ENCODE measurements around the gene TMUB2.

DNA sequence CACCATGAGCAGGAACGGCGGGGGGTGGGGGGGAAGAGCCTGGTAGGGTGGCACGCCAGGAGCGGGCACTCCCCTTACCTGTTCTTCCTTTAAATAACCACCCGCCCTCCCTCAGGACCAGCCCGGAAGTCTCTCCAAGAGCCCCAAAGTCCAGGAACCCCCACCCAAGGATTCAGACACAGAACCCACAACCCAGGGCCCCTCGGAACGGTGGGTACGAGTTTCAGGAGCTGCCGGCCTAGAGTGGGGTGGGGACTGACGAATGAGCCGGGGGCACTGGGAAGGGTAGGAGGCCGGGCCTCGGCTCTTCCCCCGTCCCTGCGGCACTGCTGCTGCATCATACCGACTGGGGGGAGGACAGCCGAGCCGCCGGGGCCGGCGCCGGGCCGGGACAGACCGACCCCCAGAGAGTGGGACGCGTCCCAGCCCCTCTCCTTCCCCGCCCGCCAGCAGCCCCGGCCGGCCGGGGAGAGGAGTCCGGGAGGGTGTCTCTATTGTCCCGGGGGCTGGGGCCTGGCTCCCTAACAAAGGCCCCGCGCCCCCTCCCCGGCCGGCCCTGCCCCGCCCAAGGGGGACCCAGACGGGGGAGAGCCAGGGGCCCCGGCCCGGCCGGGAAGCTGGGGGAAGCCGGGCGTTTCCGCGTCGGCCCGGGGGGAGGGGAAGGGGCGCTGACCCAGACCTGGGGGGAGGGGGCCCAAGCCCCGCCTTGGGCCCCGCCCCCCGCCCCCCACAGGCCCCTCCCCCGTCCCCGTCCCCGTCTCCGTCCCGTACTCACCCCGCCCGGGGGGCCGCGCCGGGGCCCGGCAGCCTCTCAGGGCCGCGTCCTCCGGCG, 12.2 kb downstream of the TMUB2 start:
- TF ChIP-seq, protein P1, sequence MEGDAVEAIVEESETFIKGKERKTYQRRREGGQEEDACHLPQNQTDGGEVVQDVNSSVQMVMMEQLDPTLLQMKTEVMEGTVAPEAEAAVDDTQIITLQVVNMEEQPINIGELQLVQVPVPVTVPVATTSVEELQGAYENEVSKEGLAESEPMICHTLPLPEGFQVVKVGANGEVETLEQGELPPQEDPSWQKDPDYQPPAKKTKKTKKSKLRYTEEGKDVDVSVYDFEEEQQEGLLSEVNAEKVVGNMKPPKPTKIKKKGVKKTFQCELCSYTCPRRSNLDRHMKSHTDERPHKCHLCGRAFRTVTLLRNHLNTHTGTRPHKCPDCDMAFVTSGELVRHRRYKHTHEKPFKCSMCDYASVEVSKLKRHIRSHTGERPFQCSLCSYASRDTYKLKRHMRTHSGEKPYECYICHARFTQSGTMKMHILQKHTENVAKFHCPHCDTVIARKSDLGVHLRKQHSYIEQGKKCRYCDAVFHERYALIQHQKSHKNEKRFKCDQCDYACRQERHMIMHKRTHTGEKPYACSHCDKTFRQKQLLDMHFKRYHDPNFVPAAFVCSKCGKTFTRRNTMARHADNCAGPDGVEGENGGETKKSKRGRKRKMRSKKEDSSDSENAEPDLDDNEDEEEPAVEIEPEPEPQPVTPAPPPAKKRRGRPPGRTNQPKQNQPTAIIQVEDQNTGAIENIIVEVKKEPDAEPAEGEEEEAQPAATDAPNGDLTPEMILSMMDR (IDR thresholded peaks at IDR 0.05) = no peak
- TF ChIP-seq POLR2A (IDR thresholded peaks at IDR 0.05) = peak in 1 of 2 donors; percentile 24
